K562 (cell line): ENCODE measurements around the gene OCEL1. TPM values are rescaled to one million over a fixed set of nuclear protein-coding genes. Genes with fewer than 3 reads are reported as not detected.

Experiments
- CCNT2 ChIP-seq: IDR thresholded peaks from 2 replicates; pipeline ENCODE4 v1.6.1; 2011; ENCODE audit warnings: borderline replicate concordance, low read depth, mild to moderate bottlenecking, moderate library complexity, mixed read lengths, low read length; ENCODE audit not compliant: insufficient read length; ENCODE audit errors: extremely low read depth
- COPS2 ChIP-seq: fragments of 450-650 bp; conservative IDR thresholded peaks from 2 replicates; pipeline ENCODE4 v1.6.1; 2016; ENCODE audit warnings: mild to moderate bottlenecking, moderate library complexity
- DEAF1 ChIP-seq: fragments of 450-650 bp; formaldehyde crosslinking; IDR thresholded peaks from 2 replicates; pipeline ENCODE4 v1.4.0; 2020; ENCODE audit warnings: mild to moderate bottlenecking, moderate library complexity
- E2F6 ChIP-seq, 2 experiments: IDR thresholded peaks; 2 replicates each; pipeline ENCODE4 v1.6.1; 2011; ENCODE audit warnings: borderline replicate concordance in 1 of 2, control low read depth in 1 of 2, low read depth in 1 of 2, low read length in 1 of 2, mild to moderate bottlenecking in 1 of 2, mixed read lengths in 1 of 2, moderate library complexity in 1 of 2; ENCODE audit not compliant: insufficient read depth in 1 of 2, insufficient read length in 1 of 2, poor library complexity in 1 of 2, severe bottlenecking in 1 of 2; ENCODE audit errors: extremely low read depth in 1 of 2
- FUS ChIP-seq: fragments of 200-400 bp; formaldehyde crosslinking; optimal IDR thresholded peaks from 2 replicates; pipeline ENCODE3; 2017; ENCODE audit warnings: low read depth, low read length
- MTF1 ChIP-seq: fragments of 250-450 bp; sonication (Bioruptor Pico); IDR thresholded peaks from 2 replicates; pipeline ENCODE4 v1.9.0; 2021; ENCODE audit warnings: moderate library complexity, mild to moderate bottlenecking, inconsistent platforms, borderline replicate concordance
- NR2C2 ChIP-seq, 2 experiments: fragments of 200-800 bp in 1 of 2; sonication (Bioruptor generic) in 1 of 2; sonication (generic) in 1 of 2; formaldehyde crosslinking in 1 of 2; IDR thresholded peaks; 2 replicates each; pipeline versions ENCODE4 v1.6.1 to v1.8.0; 2016 to 2022; ENCODE audit warnings: mild to moderate bottlenecking in 1 of 2, missing compliant biosample characterization in 1 of 2, missing genetic modification characterization in 1 of 2, missing genetic modification reagents in 1 of 2
- NR2F6 ChIP-seq: fragments of 450-650 bp; formaldehyde crosslinking; IDR thresholded peaks from 2 replicates; pipeline ENCODE4 v1.4.0; 2020; ENCODE audit warnings: mild to moderate bottlenecking
- RERE ChIP-seq: sonication (generic); formaldehyde crosslinking; IDR thresholded peaks from 2 replicates; pipeline ENCODE4 v1.8.0; 2023; ENCODE audit warnings: missing genetic modification reagents, mild to moderate bottlenecking, borderline replicate concordance
- SIN3B ChIP-seq: fragments of 450-650 bp; IDR thresholded peaks from 2 replicates; pipeline ENCODE4 v1.6.1; 2017; ENCODE audit warnings: low read depth, mild to moderate bottlenecking, moderate library complexity
- YY1 ChIP-seq, 3 experiments: IDR thresholded peaks; 2 replicates each; pipeline ENCODE4 v1.6.1; 2011; ENCODE audit warnings: low read length in 2 of 3, mild to moderate bottlenecking in 2 of 3, moderate library complexity in 2 of 3, borderline replicate concordance in 1 of 3, control low read depth in 1 of 3, low read depth in 1 of 3; ENCODE audit not compliant: insufficient read depth in 3 of 3, insufficient replicate concordance in 2 of 3, control insufficient read depth in 1 of 3, insufficient read length in 1 of 3; ENCODE audit errors: extremely low read depth in 1 of 3
- ZNF143 ChIP-seq: sonication (generic); formaldehyde crosslinking; IDR thresholded peaks from 2 replicates; pipeline ENCODE4 v1.9.0; 2022; ENCODE audit warnings: mild to moderate bottlenecking, missing genetic modification reagents
- ZNF584 ChIP-seq: fragments of 200-800 bp; sonication (Bioruptor generic); IDR thresholded peaks from 2 replicates; pipeline ENCODE4 v1.6.1; 2016; ENCODE audit warnings: low read depth, mild to moderate bottlenecking, missing genetic modification characterization, missing compliant biosample characterization
- ZNF699 ChIP-seq: fragments of 250-450 bp; sonication (Bioruptor Pico); IDR thresholded peaks from 2 replicates; pipeline ENCODE4 v1.8.0; 2021; ENCODE audit warnings: mild to moderate bottlenecking, moderate library complexity; ENCODE audit not compliant: insufficient replicate concordance
- polyA plus RNA-seq, 8 experiments: library from polyadenylated mRNA; depleted of rRNA in 4 of 8; stranded (reverse) in 5 of 8; unstranded in 3 of 8; fragments of >200 nt; fragmentation: Nextera tagmentation in 2 of 8; fragmentation: Illumina TruSeq in 1 of 8; extraction: Ambion mirVana in 2 of 8; extraction: Trizol in 1 of 8; gene quantifications; 2 replicates each; pipeline versions ENCODE4 v1.2.1 to v1.2.3, GENCODE V29; 2011 to 2014; ENCODE audit warnings: inconsistent platforms in 1 of 8, missing spikeins in 1 of 8
- total RNA-seq, 7 experiments: library from RNA; depleted of rRNA in 6 of 7; stranded (reverse); fragments of >200 nt in 6 of 7; fragmentation: Illumina TruSeq in 2 of 7; extraction: Trizol in 2 of 7; gene quantifications; 2 replicates each; pipeline versions ENCODE4 v1.2.1 to v1.2.3, GENCODE V29; 2011 to 2021; ENCODE audit warnings: low replicate concordance in 1 of 7
- TF ChIP-seq, protein P1 (sequence below): fragments of 250-450 bp; sonication (Bioruptor Pico); IDR thresholded peaks from 2 replicates; pipeline ENCODE4 v1.8.0; 2021; ENCODE audit warnings: borderline replicate concordance, mild to moderate bottlenecking, moderate library complexity; ENCODE audit not compliant: poor library complexity, severe bottlenecking

The OCEL1 gene
- total and polyA plus RNA-seq, 9 of the 15 experiments (the other 6 are each of a cell fraction or from before 2014, with no cell fraction given) = 8.0 to 38.0 (median 12.4) TPM

DNA sequence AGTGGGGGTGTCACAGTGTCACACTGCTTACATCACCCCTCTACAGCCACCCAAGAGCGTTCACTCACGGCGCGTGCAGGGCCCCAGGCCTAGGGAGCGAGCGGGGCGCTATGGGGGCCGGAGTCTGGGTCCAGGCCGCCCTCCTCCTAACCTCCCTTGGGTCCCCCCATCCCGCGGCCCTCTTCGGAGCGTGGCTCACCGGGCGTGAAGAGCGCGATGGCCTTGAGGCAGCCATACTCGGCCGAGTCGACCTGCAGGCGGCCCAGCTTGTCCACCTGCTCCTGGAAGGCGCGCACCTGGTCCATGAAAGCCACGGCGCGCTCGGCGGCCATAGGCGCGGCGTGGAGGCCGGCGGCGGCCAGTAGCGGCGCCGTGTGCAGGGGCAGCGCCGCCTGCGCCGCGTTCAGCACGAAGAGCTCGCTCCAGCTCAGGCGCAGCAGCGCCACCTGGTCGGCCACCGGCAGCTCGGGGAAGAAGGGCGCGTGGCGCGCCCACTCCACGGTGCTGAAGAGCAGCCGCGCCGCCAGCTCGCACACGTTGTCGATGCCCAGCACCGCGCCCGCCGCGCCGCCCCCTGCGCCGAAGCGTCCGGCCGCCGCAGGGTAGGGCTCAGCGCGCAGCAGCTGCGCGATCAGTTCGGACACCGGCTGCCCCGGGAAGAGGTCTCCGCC, 9.4 kb downstream of the OCEL1 start (continued):
- no peak for TF ChIP-seq RERE (CRISPR knock-in tag)
- no peak for TF ChIP-seq ZNF584
- peak; percentile 44 to 91 for TF ChIP-seq E2F6 (IDR thresholded peaks at IDR 0.05; ENCODE audit: borderline replicate concordance in 1 of 2, extremely low read depth in 1 of 2, insufficient read depth in 1 of 2, insufficient read length in 1 of 2, low read depth in 1 of 2, low read length in 1 of 2, poor library complexity in 1 of 2, severe bottlenecking in 1 of 2)
- no peak for TF ChIP-seq COPS2
- no peak for TF ChIP-seq DEAF1 (CRISPR knock-in tag)
- no peak for TF ChIP-seq FUS
- no peak for TF ChIP-seq MTF1 (CRISPR knock-in tag)
- TF ChIP-seq NR2F6 (CRISPR knock-in tag) = no peak
- peak; percentile 39 to 89 (median 83) for TF ChIP-seq YY1 (IDR thresholded peaks at IDR 0.05; ENCODE audit: borderline replicate concordance in 1 of 3, control insufficient read depth in 1 of 3, extremely low read depth in 1 of 3, insufficient read depth in 3 of 3, insufficient read length in 1 of 3, insufficient replicate concordance in 2 of 3, low read depth in 1 of 3, low read length in 2 of 3)
- no peak for TF ChIP-seq NR2C2 (CRISPR knock-in tag; IDR thresholded peaks at IDR 0.05)
- TF ChIP-seq NR2C2 (tag; IDR thresholded peaks at IDR 0.05) = peak; percentile 58; the same call in 1 of the 2 replicates
- peak; percentile 6 for TF ChIP-seq ZNF699 (CRISPR knock-in tag)
- TF ChIP-seq, protein P1, sequence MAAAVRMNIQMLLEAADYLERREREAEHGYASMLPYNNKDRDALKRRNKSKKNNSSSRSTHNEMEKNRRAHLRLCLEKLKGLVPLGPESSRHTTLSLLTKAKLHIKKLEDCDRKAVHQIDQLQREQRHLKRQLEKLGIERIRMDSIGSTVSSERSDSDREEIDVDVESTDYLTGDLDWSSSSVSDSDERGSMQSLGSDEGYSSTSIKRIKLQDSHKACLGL (CRISPR knock-in tag) = no peak
- TF ChIP-seq ZNF143 (CRISPR knock-in tag) = no peak
- peak; percentile 81 for TF ChIP-seq CCNT2
- peak; percentile 78 for TF ChIP-seq SIN3B
